Mesenchymal stem cell (in vitro differentiated cells and primary cell): ENCODE data around the gene MPP3.

Source experiments
- DNase-seq: peaks from one replicate; pipeline ENCODE4 v3.0.0-alpha.2; 2013
- H2AFZ ChIP-seq: one replicate; pipeline ENCODE4 v1.6.1; 2013; ENCODE audit warnings: low read depth, mild to moderate bottlenecking, control low read depth, inconsistent platforms, low read length, moderate library complexity
- H2AK5ac ChIP-seq: 2 replicates; pipeline ENCODE4 v1.6.1; 2013; ENCODE audit warnings: low read length, moderate library complexity, mild to moderate bottlenecking, inconsistent platforms; ENCODE audit not compliant: severe bottlenecking
- H2BK120ac ChIP-seq: one replicate; pipeline ENCODE4 v1.6.1; 2013; ENCODE audit warnings: low read depth, mild to moderate bottlenecking, inconsistent platforms, low read length, moderate library complexity
- H2BK12ac ChIP-seq, 2 experiments: one replicate each; pipeline ENCODE4 v1.6.1; 2013; ENCODE audit warnings: inconsistent platforms in 2 of 2, low read length in 2 of 2, mild to moderate bottlenecking in 2 of 2, moderate library complexity in 2 of 2, control low read depth in 1 of 2
- H2BK15ac ChIP-seq: one replicate; pipeline ENCODE4 v1.6.1; 2013; ENCODE audit warnings: mild to moderate bottlenecking, low read depth, inconsistent platforms; ENCODE audit not compliant: poor library complexity, severe bottlenecking
- H2BK5ac ChIP-seq: 2 replicates; pipeline ENCODE4 v1.6.1; 2013; ENCODE audit warnings: low read depth, mild to moderate bottlenecking, low read length, control low read depth, inconsistent platforms; ENCODE audit not compliant: poor library complexity, severe bottlenecking
- H3K14ac ChIP-seq, 2 experiments: one replicate each; pipeline ENCODE4 v1.6.1; 2013; ENCODE audit warnings: inconsistent platforms in 2 of 2, low read length in 2 of 2, control low read depth in 1 of 2, mild to moderate bottlenecking in 1 of 2, moderate library complexity in 1 of 2
- H3K18ac ChIP-seq, 2 experiments: one replicate each; pipeline ENCODE4 v1.6.1; 2013; ENCODE audit warnings: inconsistent platforms in 2 of 2, low read length in 2 of 2, control low read depth in 1 of 2, low read depth in 1 of 2, mild to moderate bottlenecking in 1 of 2
- H3K23ac ChIP-seq, 2 experiments: one replicate each; pipeline ENCODE4 v1.6.1; 2013; ENCODE audit warnings: inconsistent platforms in 2 of 2, low read length in 2 of 2, mild to moderate bottlenecking in 2 of 2, moderate library complexity in 2 of 2, control low read depth in 1 of 2
- H3K27ac ChIP-seq: 2 replicates; pipeline ENCODE4 v1.5.1; 2013; ENCODE audit warnings: mild to moderate bottlenecking, moderate library complexity, low read length, control low read depth, inconsistent platforms; ENCODE audit not compliant: poor library complexity, severe bottlenecking
- H3K27me3 ChIP-seq, 2 experiments: 2 replicates each; pipeline versions ENCODE4 v1.6.1 to v1.7.0; 2013; ENCODE audit warnings: low read length in 2 of 2, mild to moderate bottlenecking in 2 of 2, moderate library complexity in 2 of 2, control low read depth in 1 of 2, inconsistent platforms in 1 of 2; ENCODE audit not compliant: control insufficient read depth in 1 of 2, insufficient read depth in 1 of 2
- H3K36me3 ChIP-seq, 2 experiments: 2 replicates each; pipeline versions ENCODE4 v1.6.1 to v1.7.0; 2013; ENCODE audit warnings: low read length in 2 of 2, control low read depth in 1 of 2, inconsistent platforms in 1 of 2, low read depth in 1 of 2, mild to moderate bottlenecking in 1 of 2; ENCODE audit not compliant: insufficient read depth in 2 of 2, control insufficient read depth in 1 of 2
- H3K4ac ChIP-seq, 2 experiments: one replicate each; pipeline ENCODE4 v1.6.1; 2013; ENCODE audit warnings: inconsistent platforms in 2 of 2, low read length in 2 of 2, mild to moderate bottlenecking in 2 of 2, moderate library complexity in 2 of 2, control low read depth in 1 of 2, low read depth in 1 of 2
- H3K4me1 ChIP-seq: 2 replicates; pipeline ENCODE4 v1.6.1; 2013; ENCODE audit warnings: low read depth, low read length, control low read depth; ENCODE audit not compliant: control insufficient read depth, insufficient read depth
- H3K4me2 ChIP-seq: 2 replicates; pipeline ENCODE4 v1.6.1; 2013; ENCODE audit warnings: low read length, mild to moderate bottlenecking, inconsistent platforms; ENCODE audit not compliant: poor library complexity, severe bottlenecking
- H3K4me3 ChIP-seq, 2 experiments: 2 replicates each; pipeline versions ENCODE4 v1.5.1 to v1.7.0; 2013; ENCODE audit warnings: low read length in 2 of 2, mild to moderate bottlenecking in 2 of 2, control low read depth in 1 of 2, low read depth in 1 of 2; ENCODE audit not compliant: insufficient read depth in 1 of 2
- H3K79me1 ChIP-seq: replicated peaks from 2 replicates; pipeline ENCODE4 v1.6.1; 2013; ENCODE audit warnings: mild to moderate bottlenecking, control low read depth, low read length, inconsistent platforms; ENCODE audit not compliant: poor library complexity, severe bottlenecking
- H3K9ac ChIP-seq: 2 replicates; pipeline ENCODE4 v1.7.0; 2013; ENCODE audit warnings: mild to moderate bottlenecking, low read length, moderate library complexity
- H3K9me3 ChIP-seq: 2 replicates; pipeline ENCODE4 v1.7.0; 2013; ENCODE audit warnings: mild to moderate bottlenecking, low read length; ENCODE audit not compliant: control insufficient read depth
- H4K8ac ChIP-seq: one replicate; pipeline ENCODE4 v1.6.1; 2013; ENCODE audit warnings: inconsistent platforms, mild to moderate bottlenecking, low read length, moderate library complexity
- H4K91ac ChIP-seq: one replicate; pipeline ENCODE4 v1.6.1; 2013; ENCODE audit warnings: mild to moderate bottlenecking, low read length, inconsistent platforms
- WGBS: methylation state at CpG from one replicate; pipeline ENCODE4 v1.1.7; 2013; ENCODE audit warnings: mixed read lengths; 5-methylcytosine and 5-hydroxymethylcytosine counted together

Gene MPP3

GRCh38 chr17:43767713-43768059, 65.3 kb downstream of the MPP3 start:
- H3K27ac ChIP-seq = no peak overlapping the region
- DNase-seq = no peak
- H4K8ac ChIP-seq = no peak overlapping the region
- no peak overlapping the region for H3K14ac ChIP-seq
- H3K4me3 ChIP-seq = no peak overlapping the region
- no peak overlapping the region for H4K91ac ChIP-seq
- no peak overlapping the region for H3K18ac ChIP-seq
- no peaks in the 10 kb centered on the region for H3K27me3 ChIP-seq
- no peak overlapping the region for H3K4ac ChIP-seq
- peaks cover 3% of the 10 kb centered on the region for H3K4me1 ChIP-seq
- H3K36me3 ChIP-seq = peaks cover 43 to 57% of the 10 kb centered on the region in 2 experiments
- H2AK5ac ChIP-seq = no peak overlapping the region
- H2BK120ac ChIP-seq = no peak overlapping the region
- no peak overlapping the region for H2BK5ac ChIP-seq
- no peak overlapping the region for H3K23ac ChIP-seq
- peaks cover 10% of the 10 kb centered on the region for H3K79me1 ChIP-seq
- no peak overlapping the region for H2BK12ac ChIP-seq
- no peaks in the 10 kb centered on the region for H3K9me3 ChIP-seq
- WGBS = 95% methylated on average over 1 of the region's 5 CpGs
- H3K9ac ChIP-seq = no peak overlapping the region
- H3K4me2 ChIP-seq = no peak overlapping the region
- no peak overlapping the region for H2BK15ac ChIP-seq
- H2AFZ ChIP-seq = no peak overlapping the region

- Histone ChIP-seq H3K9ac (no peak overlapping the region), H2AFZ (no peak overlapping the region), H3K27ac (no peak overlapping the region), H4K8ac (peak overlapping the region; percentile 7), H4K91ac (no peak overlapping the region), H2BK12ac (no peak overlapping the region), H3K14ac (no peak overlapping the region), H2BK5ac (no peak overlapping the region), H3K23ac (no peak overlapping the region), H2BK15ac (no peak overlapping the region), H3K9me3 (no peaks in the 10 kb centered on the region), H3K27me3 (no peaks in the 10 kb centered on the region), H3K18ac (no peak overlapping the region), H3K79me1 (peaks cover 5% of the 10 kb centered on the region), H2AK5ac (no peak overlapping the region), H3K4me2 (no peak overlapping the region), H3K4me1 (peaks cover 1% of the 10 kb centered on the region), H3K4me3 (no peak overlapping the region), H3K4ac (no peak overlapping the region), H2BK120ac (no peak overlapping the region), H3K36me3 (peaks cover 38 to 52% of the 10 kb centered on the region in 2 experiments)
- 88% methylated on average over 6 of the region's 6 CpGs for WGBS
- no peak for DNase-seq
Observed at GRCh38 chr17:43767053-43767712, 65.8 kb downstream of the MPP3 start.

- peak; percentile 54 for DNase-seq
- Histone ChIP-seq H3K9ac (no peak overlapping the region), H4K8ac (no peak overlapping the region), H3K14ac (no peak overlapping the region), H3K4me3 (no peak overlapping the region), H3K23ac (no peak overlapping the region), H2BK5ac (no peak overlapping the region), H2BK12ac (no peak overlapping the region), H3K27me3 (no peaks in the 10 kb centered on the region), H3K36me3 (peaks cover 35 to 47% of the 10 kb centered on the region in 2 experiments), H3K4me1 (no peaks in the 10 kb centered on the region), H2BK120ac (no peak overlapping the region), H3K9me3 (no peaks in the 10 kb centered on the region), H3K4ac (no peak overlapping the region), H3K4me2 (no peak overlapping the region), H4K91ac (no peak overlapping the region), H3K27ac (no peak overlapping the region), H2AK5ac (no peak overlapping the region), H2BK15ac (no peak overlapping the region), H3K18ac (no peak overlapping the region), H3K79me1 (peaks cover 3% of the 10 kb centered on the region), H2AFZ (no peak overlapping the region)
- WGBS = 55% methylated on average over 7 of the region's 7 CpGs
Observed at GRCh38 chr17:43766413-43767052, 66.4 kb downstream of the MPP3 start.

GRCh38 chr17:43760254-43760852, 72.6 kb downstream of the MPP3 start:
- no peaks in the 10 kb centered on the region for H3K9me3 ChIP-seq
- no peak overlapping the region for H2AK5ac ChIP-seq
- H3K27me3 ChIP-seq = peaks cover 47 to 49% of the 10 kb centered on the region in 2 experiments
- no peaks in the 10 kb centered on the region for H3K36me3 ChIP-seq
- no peak overlapping the region for H2BK5ac ChIP-seq
- H3K4me3 ChIP-seq = no peak overlapping the region
- no peak overlapping the region for H3K9ac ChIP-seq
- no peak overlapping the region for H2AFZ ChIP-seq
- no peak overlapping the region for H3K18ac ChIP-seq
- H3K23ac ChIP-seq = no peak overlapping the region
- WGBS = 0% methylated on average over 9 of the region's 10 CpGs
- H2BK12ac ChIP-seq = no peak overlapping the region
- H3K14ac ChIP-seq = no peak overlapping the region
- peaks cover 6% of the 10 kb centered on the region for H3K4me1 ChIP-seq
- H3K4me2 ChIP-seq = no peak overlapping the region
- H4K8ac ChIP-seq = no peak overlapping the region
- no peak overlapping the region for H4K91ac ChIP-seq
- peak; percentile 88 for DNase-seq
- H2BK15ac ChIP-seq = no peak overlapping the region
- no peak overlapping the region for H3K4ac ChIP-seq
- H2BK120ac ChIP-seq = no peak overlapping the region
- H3K79me1 ChIP-seq = no peaks in the 10 kb centered on the region
- H3K27ac ChIP-seq = no peak overlapping the region
